Vein endothelial cell (primary cell): Measurements from ENCODE around the gene MRPS14. TPM values are rescaled to one million over a fixed set of nuclear protein-coding genes. Genes with fewer than 3 reads are reported as not detected.

Experiments
- small RNA-seq: library from RNA; depleted of rRNA; stranded (forward); fragments of <200 nt; gene quantifications from one replicate; pipeline ENCODE3, GENCODE V24; 2012
- total RNA-seq: library from RNA; depleted of rRNA; stranded (reverse); fragments of >200 nt; gene quantifications from 2 replicates; pipeline ENCODE4 v1.2.3, GENCODE V29; 2012

MRPS14 gene
- total RNA-seq, result 15.2 and 16.7 TPM in 2 replicates

GRCh38 chr1:175023043-175023921 is at the start of gene MRPS14:
Gene MRPS14 (minus strand): TSS chr1:175023425. CDS start chr1:175023408, 17 bp downstream.

GRCh38 chr1:175067362-175068106 is 44.3 kb upstream of the MRPS14 start, which contains the start of gene TNN:
Gene TNN (plus strand): TSS chr1:175067833. CDS start chr1:175077419, 9,586 bp downstream.

GRCh38 chr1:174999936-175000696 is 23.1 kb downstream of the MRPS14 start, which contains the start of gene CACYBP:
Gene CACYBP (plus strand): TSS chr1:174999947. CDS start chr1:175000181, 234 bp downstream.

Small RNAs within 50 kb of the gene (small RNA-seq; reads per million reads assigned to genes)
- gene RF00019 (not detected), gene RNU6-307P (not detected)

Other genes starting within 250 kb of the MRPS14 start
- gene CACYBP, start 23.5 kb downstream of the MRPS14 start, total RNA-seq, result 113 and 270 TPM in 2 replicates
- under 0.01 TPM in 1 of 2 replicates, not detected in the other for gene TNN, start 44.4 kb upstream of the MRPS14 start, total RNA-seq
- gene KIAA0040, start 169.4 kb upstream of the MRPS14 start, total RNA-seq, result 17.6 and 53.5 TPM in 2 replicates